ENCODE measurements around the gene CD300LG.

The CD300LG gene

DNA sequence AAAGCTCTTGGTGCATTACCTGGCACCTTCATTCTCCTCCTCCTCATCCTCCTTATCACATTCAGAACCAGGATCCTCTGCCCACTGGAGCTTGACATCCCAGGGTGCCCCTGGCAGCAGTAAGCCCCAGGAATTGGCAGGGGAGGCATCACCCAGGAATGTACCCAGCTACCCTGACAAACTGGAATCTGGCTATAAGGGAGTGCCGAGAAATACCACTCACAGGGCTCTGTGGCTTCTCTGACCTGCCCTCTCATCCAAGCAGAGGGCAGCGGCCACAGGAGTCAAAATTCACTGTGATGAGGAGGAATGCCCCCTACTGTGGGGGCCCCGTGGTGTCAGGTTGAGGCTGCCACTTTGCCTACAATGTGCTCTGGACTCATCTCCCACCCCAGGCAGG, 33.6 kb upstream of the CD300LG start:
- TF ChIP-seq, protein P1, sequence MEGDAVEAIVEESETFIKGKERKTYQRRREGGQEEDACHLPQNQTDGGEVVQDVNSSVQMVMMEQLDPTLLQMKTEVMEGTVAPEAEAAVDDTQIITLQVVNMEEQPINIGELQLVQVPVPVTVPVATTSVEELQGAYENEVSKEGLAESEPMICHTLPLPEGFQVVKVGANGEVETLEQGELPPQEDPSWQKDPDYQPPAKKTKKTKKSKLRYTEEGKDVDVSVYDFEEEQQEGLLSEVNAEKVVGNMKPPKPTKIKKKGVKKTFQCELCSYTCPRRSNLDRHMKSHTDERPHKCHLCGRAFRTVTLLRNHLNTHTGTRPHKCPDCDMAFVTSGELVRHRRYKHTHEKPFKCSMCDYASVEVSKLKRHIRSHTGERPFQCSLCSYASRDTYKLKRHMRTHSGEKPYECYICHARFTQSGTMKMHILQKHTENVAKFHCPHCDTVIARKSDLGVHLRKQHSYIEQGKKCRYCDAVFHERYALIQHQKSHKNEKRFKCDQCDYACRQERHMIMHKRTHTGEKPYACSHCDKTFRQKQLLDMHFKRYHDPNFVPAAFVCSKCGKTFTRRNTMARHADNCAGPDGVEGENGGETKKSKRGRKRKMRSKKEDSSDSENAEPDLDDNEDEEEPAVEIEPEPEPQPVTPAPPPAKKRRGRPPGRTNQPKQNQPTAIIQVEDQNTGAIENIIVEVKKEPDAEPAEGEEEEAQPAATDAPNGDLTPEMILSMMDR (IDR thresholded peaks at IDR 0.05; ENCODE audit: unreplicated experiment in 3 of 3): no peak
- H3K4me3 Mint-ChIP-seq: no peak overlapping the region
- no peak overlapping the region for H3K27ac Mint-ChIP-seq
- H3K4me1 Mint-ChIP-seq: peaks cover 6% of the 10 kb centered on the region
- H3K27me3 Mint-ChIP-seq (ENCODE audit: low read depth): no peaks in the 10 kb centered on the region
- peaks cover 18% of the 10 kb centered on the region for H3K36me3 Mint-ChIP-seq (ENCODE audit: low read depth)
- H3K9me3 Mint-ChIP-seq: no peaks in the 10 kb centered on the region

DNA sequence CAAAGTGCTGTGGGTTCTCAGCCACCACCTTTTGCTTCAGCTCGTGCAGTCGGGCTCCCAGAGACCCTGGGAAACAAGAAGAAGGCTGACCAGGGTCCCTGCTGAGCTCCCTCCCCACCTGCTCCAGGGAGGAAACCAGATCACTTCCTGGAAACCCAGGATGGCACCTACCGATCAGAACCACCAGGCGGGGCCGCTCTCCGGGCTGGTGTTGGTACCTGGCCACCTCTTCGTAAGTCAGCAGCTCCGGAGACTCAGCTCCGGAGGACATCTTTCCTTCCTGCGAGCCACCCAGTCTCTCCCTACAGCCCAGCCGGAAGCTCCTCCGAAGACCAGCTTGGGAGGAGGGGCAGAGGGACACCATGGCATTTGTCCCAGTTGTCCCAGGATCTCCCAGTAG, 33.0 kb upstream of the CD300LG start:
- H3K4me3 Mint-ChIP-seq: no peak overlapping the region
- H3K27ac Mint-ChIP-seq: no peak overlapping the region
- H3K9me3 Mint-ChIP-seq: no peaks in the 10 kb centered on the region
- H3K36me3 Mint-ChIP-seq (ENCODE audit: low read depth): peaks cover 16% of the 10 kb centered on the region
- no peaks in the 10 kb centered on the region for H3K27me3 Mint-ChIP-seq (ENCODE audit: low read depth)
- TF ChIP-seq, protein P1 (IDR thresholded peaks at IDR 0.05; ENCODE audit: unreplicated experiment in 3 of 3): no peak
- peaks cover 3% of the 10 kb centered on the region for H3K4me1 Mint-ChIP-seq

DNA sequence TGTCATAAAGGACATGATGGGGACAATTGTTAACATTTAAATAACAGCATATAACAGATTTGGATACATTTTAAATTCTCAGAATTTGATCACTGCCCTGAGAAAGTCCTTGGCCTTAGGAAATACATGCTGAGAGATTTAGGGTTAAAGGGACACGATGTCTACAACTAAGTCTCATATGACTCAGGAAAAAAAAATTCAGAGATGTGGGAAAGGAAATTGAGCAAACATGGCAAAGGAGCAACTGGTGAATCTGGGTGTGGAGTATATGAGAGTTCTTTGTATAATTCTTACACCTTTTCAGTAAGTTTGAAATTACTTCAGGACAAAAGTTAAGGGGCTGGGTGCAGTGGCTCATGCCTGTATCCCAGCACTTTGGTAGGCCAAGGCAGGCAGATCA, 32.3 kb upstream of the CD300LG start:
- H3K4me1 Mint-ChIP-seq: no peaks in the 10 kb centered on the region
- H3K27me3 Mint-ChIP-seq (ENCODE audit: low read depth): no peaks in the 10 kb centered on the region
- TF ChIP-seq, protein P1 (IDR thresholded peaks at IDR 0.05; ENCODE audit: unreplicated experiment in 3 of 3): no peak
- no peak overlapping the region for H3K4me3 Mint-ChIP-seq
- H3K36me3 Mint-ChIP-seq (ENCODE audit: low read depth): peaks cover 19% of the 10 kb centered on the region
- no peak overlapping the region for H3K27ac Mint-ChIP-seq
- no peaks in the 10 kb centered on the region for H3K9me3 Mint-ChIP-seq

DNA sequence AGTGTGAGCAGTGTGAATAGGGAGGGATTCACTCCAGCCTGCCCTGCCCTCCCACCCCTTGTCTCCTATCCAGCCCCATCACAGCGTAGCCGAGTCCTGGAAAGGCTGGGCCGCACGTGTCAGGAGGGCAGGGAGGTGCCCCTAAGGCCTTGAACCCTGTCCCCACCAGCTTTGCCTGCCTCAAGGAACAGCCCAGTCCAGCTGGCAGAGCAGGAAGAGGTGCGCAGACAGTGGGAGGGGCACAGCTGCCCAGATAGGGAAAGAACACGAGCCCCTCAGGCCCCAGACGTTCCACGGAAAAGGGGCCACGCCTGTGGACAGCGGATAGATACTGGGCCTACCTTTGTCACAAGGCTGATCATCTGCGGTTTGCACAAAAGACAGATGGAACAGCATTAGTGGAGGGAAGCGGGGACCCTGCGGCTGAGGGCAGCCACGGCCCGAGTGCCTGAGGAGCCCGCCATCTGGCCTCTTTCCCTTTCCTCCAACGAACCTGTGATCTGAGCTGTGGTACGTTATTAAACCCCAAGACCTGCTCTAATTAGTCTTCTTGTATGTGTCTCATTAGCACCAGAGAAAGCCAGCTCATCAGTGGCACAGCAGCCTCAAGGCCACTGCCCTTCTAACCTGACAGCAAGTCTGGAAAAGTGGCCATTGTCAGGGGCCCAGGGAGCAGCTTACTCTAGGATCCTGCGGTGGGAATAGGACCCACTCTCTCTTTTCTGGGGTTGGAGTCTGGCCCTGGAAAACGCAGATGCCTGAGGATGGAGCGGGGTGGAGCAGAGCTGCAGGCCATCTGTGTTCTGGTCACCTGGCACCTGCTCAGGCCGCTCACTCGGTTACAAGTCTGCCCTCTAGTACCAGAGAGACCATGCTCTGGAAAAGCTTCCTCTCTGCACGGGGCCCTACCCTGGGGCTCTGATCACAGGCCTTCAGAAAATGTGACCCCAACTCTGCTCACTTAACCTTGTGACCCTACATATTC, 30.3 kb upstream of the CD300LG start:
- no peaks in the 10 kb centered on the region for H3K27me3 Mint-ChIP-seq (ENCODE audit: low read depth)
- no peaks in the 10 kb centered on the region for H3K9me3 Mint-ChIP-seq
- no peak overlapping the region for H3K27ac Mint-ChIP-seq
- H3K4me3 Mint-ChIP-seq: no peak overlapping the region
- H3K4me1 Mint-ChIP-seq: no peaks in the 10 kb centered on the region
- TF ChIP-seq, protein P1 (IDR thresholded peaks at IDR 0.05; ENCODE audit: unreplicated experiment in 3 of 3): no peak
- H3K36me3 Mint-ChIP-seq (ENCODE audit: low read depth): peaks cover 27% of the 10 kb centered on the region

DNA sequence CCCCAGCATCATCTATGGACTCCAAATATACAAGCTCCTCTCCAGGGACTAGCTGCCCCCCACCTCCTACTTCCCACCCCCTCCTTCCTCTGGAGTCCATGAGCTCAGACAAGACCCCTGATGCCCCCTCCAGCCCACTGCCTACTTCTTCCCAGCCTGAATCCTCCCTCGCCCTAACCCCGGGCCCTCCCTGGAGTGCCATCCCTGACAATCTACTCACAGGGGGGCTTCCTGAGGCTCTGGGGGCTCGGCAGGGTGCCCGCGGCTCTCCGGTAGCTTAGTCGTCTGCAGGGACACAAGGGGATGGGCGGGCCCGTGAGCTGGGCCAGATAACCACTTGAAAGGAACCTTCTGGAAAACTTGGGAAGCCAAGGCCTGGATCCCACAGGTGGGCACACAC, 29.1 kb upstream of the CD300LG start:
- Mint-ChIP-seq H3K9me3 (no peaks in the 10 kb centered on the region), H3K4me3 (no peak overlapping the region), H3K27ac (no peak overlapping the region), H3K4me1 (no peaks in the 10 kb centered on the region), H3K27me3 (ENCODE audit: low read depth) (no peaks in the 10 kb centered on the region), H3K36me3 (ENCODE audit: low read depth) (peaks cover 31% of the 10 kb centered on the region)
- TF ChIP-seq, protein P1 (IDR thresholded peaks at IDR 0.05; ENCODE audit: unreplicated experiment in 3 of 3): no peak

DNA sequence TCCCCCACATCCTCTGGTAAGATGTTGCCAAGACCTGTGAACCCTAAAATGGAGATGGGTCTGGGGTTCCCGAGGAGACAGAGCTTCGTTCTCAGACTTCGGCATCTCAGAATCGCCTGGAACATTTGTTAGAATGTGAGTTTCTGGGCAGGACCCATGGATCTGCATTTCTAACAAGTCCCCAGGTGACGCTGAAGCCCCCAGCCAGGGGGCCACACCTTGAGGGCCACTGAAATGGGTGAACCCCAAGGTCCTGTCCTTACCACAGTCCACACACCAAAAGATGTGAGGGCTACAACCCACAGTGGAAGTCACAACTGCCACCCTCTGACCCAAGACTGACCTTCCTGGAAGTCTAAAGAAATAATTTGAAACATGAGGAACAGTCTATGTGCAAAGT, 28.0 kb upstream of the CD300LG start:
- H3K27me3 Mint-ChIP-seq (ENCODE audit: low read depth): no peaks in the 10 kb centered on the region
- no peaks in the 10 kb centered on the region for H3K4me1 Mint-ChIP-seq
- peaks cover 37% of the 10 kb centered on the region for H3K36me3 Mint-ChIP-seq (ENCODE audit: low read depth)
- TF ChIP-seq, protein P1 (IDR thresholded peaks at IDR 0.05; ENCODE audit: unreplicated experiment in 3 of 3): no peak
- no peak overlapping the region for H3K4me3 Mint-ChIP-seq
- no peak overlapping the region for H3K27ac Mint-ChIP-seq
- H3K9me3 Mint-ChIP-seq: no peaks in the 10 kb centered on the region
